Suprapubic skin (tissue), 4 donors: ENCODE measurements around the gene AMBRA1.

Source experiments
- CTCF ChIP-seq, 2 donors: fragments of 200-600 bp in 1 of 2; fragments of 450-650 bp in 1 of 2; sonication (generic) in 1 of 2; IDR thresholded peaks; one replicate each; pipeline ENCODE4 v1.5.1; 2016 to 2019; ENCODE audit warnings: antibody characterized with exemption in 2 of 2, mild to moderate bottlenecking in 1 of 2, moderate library complexity in 1 of 2
- EP300 ChIP-seq: sonication (generic); formaldehyde crosslinking; IDR thresholded peaks from one replicate; pipeline ENCODE4 v1.6.1; 2017; ENCODE audit warnings: antibody characterized with exemption
- POLR2A ChIP-seq, 2 donors: fragments of 450-650 bp; IDR thresholded peaks; one replicate each; pipeline ENCODE4 v1.6.1; 2017; ENCODE audit warnings: antibody characterized with exemption in 2 of 2, mild to moderate bottlenecking in 2 of 2, moderate library complexity in 2 of 2
- POLR2AphosphoS5 ChIP-seq, 3 donors: sonication (generic); formaldehyde crosslinking; IDR thresholded peaks; one replicate each; pipeline ENCODE4 v1.6.1; 2017; ENCODE audit warnings: antibody characterized with exemption in 3 of 3

GRCh38 chr11:46456269-46457001 lies 137.4 kb downstream of the AMBRA1 start:
- no peak for TF ChIP-seq POLR2A (IDR thresholded peaks at IDR 0.05)
- TF ChIP-seq CTCF (IDR thresholded peaks at IDR 0.05): no peak
- TF ChIP-seq POLR2AphosphoS5 (IDR thresholded peaks at IDR 0.05): no peak
- no peak for TF ChIP-seq EP300
